Activated CD4-positive, alpha-beta T cell treated with anti-CD3 and anti-CD28 coated beads, Interleukin-2, amount 50 U/mL, for 4 hours (primary cell): ENCODE data around the gene NDUFAF2.
"Not testable (repeated sequence)": the region's sequence is repeated elsewhere in the genome, so short reads cannot be mapped to it uniquely, and the experiment has no call there.

Experiments used
- DNase-seq, 2 experiments: peaks; one replicate each; pipeline ENCODE4 v3.0.0-alpha.2; 2020

The NDUFAF2 gene

DNA sequence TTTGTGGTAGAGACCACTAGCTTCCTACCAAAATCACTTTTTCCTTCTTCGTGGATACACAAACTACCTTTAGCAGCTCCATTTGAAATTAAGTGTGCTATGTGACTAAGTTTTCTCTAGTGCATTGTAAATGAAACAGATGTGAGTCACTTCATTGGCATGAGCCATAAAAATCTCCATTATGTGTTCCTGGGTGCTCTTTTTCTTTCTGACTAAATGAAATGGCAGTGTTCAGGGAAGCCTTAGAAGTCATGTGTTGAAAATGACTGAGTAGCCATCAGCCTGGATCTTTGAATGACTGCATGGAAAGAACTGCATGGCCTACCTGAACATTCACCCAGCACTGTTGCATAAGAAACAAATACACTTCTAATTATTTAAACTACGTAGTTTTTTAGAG lies 107.9 kb downstream of the NDUFAF2 start:
- DNase-seq, result no peak

DNA sequence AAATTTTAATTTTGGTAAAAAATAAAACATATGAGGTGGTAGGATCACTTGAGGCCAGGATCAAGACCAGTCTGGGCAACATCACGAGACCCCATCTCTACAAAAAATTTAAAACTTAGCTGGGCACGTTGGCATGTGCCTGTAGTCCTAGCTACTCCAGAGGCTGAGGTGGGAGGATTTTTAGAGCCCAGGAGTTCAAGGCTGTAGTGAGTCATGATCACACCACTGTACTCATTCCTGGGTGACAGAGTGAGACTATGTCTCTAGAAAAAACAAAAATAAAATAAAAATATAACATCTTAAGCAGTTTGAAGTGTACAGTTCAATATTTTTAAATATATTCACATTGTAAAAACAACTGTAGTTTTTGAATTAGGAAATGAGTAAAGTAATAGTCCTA lies 108.9 kb downstream of the NDUFAF2 start:
- DNase-seq, result no peak

DNA sequence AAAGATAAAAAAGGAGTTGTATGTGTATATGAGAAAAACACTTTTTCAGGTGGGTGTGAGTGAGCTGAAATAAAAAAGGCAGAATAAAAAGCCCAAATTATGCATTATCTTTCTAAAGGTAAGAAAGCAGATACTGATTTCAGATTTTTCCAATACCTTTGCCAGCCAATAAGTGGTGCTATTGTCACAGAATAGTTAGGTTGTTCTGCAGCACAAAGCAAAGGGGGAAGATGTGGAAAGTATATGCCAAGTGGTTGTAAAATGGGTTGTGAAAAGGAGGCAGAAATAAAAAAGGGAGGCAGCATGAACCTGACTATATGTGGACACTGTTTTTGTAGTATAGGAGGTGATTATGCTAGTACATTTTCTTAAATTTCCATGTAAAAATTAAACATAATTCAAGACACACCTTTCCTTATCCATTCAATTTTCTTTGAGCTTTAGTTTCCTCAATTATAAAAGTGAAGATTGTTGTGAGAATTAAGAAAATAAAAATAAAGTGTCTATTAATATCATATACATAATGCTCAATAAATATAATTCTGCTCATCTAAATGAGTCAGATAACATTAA lies 110.5 kb downstream of the NDUFAF2 start:
- no peak for DNase-seq

DNA sequence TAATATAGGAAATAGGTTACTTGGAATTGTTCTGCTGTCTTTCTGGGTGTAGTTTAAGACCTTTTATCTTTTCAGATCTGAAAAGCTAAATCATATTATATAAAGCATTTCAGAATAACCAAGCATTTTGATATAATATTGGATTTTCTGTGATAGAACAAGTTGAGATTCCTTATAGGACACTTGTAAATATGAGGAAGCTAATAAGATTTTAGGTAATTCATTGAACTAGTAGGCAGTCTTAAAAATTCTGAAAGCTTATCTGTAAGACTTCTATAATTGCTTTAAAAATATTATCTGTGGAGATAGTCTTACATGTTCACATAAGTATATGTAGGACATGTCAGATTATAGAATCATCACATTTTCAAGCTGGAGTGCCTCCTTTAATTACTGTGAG lies 114.5 kb downstream of the NDUFAF2 start:
- DNase-seq, result no peak

DNA sequence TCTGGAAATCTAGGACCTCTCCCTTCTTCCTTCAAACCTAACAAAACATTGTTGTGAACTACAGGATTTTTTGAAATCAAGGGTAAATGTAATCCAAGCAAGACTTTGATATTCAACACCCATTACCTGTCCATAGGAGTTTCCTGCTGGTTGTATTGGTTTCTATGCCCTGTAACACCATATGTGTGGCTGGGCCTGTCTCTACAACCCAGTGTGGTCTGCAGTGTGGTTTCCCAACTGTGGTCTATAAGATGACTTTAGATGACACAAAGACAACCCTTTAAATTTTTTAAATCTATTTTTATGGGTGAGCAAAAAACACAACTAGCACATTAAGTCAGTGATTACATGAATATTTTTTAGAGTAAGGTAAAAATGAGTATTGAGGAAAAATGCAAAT lies 124.1 kb downstream of the NDUFAF2 start:
- DNase-seq, result no peak

DNA sequence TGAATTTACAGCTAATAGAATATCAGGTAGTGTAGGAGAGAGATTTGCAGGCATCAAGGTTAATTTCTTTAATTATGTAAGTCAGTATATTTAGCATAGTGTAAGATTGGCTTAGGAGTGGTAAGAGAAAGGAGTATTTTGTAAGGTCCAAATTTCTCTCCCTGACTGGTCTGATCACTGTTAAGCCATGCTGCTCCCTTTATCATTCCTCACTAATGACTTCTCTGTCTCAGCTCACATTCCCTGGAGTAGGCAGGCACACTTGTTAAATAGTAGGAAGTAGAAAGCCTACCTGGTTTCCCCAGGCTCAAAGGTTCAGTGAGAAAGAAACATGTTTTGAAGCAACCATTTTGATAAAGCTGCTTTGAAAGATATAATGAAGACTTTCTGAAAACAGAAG lies 126.5 kb downstream of the NDUFAF2 start:
- no peak for DNase-seq

DNA sequence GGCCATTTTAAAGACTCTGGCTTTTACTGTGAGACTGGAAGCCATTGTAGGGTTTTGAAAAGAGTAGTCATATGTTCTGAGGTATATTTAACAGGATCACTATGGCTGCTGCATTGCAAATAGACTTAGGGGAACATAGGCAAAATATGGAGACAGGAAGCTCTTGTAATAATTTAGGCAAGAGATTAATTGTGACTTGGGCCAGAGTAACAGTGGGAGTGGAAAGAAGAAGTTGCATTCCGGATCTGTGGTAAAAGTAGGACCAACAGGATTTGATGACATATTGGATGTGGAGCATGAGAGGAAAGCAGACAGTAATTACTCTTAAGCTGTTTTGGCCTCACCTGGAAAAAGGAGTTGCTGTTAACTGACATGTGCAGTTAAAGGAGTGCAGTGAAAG lies 131.6 kb downstream of the NDUFAF2 start:
- DNase-seq, result no peak

DNA sequence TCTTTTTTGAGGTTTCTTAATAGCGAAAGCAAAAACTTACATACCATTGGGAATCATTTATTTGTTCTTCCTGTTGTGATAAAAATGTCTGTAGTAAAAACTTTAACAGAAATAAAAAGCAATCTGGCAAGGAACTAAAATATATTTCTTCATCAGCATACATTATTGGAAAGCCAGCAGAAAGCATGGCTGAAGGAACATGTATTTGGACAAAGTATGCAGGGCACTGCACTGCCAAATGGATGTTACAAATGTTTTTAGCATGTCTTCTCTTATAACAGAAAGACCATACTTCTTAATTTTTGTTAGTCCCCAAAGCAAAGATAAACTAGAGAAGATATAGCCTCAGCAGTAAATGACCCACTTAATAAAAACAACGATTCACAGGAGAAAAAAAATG lies 136.7 kb downstream of the NDUFAF2 start:
- no peak for DNase-seq

DNA sequence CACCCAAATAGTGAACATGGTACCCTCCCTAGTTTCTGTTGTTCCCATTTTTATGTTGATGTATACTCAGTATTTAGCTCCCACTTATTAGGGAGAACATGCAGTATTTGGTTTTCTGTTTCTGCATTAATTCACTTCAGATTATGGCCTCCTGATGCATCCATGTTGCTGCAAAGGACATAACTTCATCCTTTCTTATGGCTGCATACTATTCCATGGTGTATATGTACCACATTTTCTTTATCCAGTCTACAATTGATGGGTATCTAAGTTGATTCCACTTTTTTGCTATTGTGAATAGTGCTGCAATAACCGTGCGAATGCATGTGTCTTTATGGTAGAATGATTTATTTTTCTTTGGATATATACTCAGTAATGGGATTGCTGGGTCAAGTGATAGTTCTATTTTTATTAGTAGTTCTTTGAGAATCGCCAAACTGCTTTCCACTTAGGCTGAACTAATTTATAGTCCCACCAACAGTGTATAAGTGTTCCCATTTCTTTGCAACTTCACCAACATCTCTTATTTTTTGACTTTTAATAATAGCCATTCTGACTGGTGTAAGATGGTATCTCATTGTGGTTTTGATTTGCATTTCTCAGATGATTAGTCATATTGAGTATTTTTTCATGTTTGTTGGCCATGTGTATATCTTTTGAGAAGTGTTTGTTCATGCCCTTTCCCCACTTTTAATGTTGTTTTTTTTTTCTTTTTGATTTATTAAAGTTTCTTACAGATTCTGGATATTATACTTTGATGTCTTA lies 137.7 kb downstream of the NDUFAF2 start:
- no peak for DNase-seq

DNA sequence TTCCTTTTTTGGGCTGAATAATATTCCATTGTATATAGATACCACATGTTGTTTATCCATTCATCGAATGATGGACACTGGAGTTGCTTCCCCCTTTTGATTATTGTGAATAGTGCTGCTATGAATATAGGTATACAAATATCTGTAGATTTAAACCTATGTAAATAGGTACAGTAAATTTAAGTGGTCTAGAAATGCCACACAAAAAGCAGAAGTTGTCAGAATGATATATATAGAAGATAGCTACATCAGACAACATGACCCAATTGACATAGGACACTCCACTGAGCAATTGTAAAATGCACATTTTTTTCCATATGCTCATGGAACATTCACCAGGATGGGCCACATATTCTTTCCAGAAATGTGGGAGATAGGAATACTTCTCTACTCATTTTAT lies 139.7 kb downstream of the NDUFAF2 start:
- no peak for DNase-seq

DNA sequence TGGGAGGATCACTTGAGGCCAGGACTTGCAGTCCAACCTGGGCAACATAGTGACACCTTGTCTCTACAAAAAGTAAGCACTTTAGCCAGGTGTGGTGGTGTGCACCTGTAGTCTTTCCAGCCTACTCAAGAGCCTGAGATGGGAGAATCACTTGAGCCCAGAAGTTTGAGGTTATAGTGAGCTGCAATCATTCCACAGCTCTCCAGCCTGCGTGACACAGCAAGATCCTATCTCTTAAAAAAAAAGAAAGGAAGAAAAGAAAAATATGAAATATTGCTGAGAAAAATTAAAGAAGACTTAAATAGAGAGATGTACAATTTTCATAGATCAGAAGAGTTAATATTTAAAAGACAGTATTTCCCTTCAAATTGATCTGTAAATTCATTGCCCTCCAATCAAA lies 140.9 kb downstream of the NDUFAF2 start:
- DNase-seq, result no peak

DNA sequence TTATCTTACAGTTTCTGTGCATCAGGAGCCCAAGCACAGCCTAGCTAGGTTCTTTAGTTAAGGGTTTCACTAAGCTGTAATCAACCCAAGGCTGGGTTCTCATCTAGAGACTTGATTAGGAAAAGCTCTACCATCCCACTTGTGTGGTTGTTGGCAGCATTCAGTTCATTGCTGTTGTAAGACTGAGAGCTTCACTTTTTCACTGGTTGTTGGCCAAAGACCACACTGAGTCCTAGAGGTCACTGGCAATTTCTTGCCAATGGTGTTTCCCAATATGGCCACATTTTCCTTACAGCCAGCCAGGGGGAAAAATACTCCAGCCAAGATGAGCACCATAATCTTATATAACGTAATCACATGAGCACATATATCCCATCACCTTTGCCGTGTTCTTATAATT lies 142.9 kb downstream of the NDUFAF2 start:
- DNase-seq, result no peak

DNA sequence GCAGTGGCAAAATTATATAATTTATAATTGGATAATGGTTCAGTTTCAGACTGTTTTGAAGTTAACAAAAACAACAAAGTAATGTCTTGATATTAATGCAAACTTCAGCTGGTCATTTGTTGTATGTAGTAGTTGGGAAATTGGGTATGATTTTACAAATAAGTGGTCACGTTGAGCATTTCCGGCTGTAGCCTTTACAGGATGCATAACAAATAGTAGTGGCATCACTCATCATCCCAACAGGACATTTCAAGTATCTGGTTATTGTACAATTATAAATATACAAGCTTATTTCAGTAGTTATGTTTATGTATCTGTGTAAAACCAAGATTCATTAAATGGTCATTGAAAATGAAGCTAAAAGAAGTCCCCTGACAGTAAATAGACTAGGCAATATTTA lies 144.3 kb downstream of the NDUFAF2 start:
- DNase-seq, result no peak

DNA sequence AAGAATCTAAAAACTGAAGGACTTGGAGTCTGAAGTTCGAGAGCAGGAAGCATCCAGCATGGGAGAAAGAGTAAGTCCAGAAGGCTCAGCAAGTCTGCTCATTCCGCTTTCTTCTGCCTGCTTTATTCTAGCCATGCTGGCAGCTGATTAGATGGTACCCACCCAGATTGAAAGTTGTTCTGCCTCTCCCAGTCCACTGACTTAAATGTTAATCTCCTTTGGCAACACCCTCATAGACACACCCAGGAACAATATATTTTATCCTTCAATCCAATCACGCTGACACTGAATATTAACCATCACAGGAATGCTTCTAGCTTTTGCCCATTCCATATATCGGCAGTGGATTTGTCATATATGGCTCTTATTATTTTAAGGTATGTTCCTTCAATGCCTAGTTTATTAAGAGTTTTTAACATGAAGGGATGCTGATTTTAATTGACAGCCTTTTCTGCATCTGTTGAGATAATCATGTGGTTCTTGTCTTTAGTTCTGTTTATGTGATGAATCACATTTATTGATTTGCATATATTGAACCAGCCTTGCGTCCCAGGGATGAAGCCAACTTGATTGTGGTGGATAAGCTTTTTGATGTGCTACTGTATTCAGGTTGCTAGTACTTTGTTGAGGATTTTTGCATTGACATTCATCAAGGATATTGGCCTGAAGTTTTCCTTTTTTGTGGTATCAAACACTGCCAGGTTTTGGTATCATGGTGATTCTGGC lies 148.2 kb downstream of the NDUFAF2 start:
- DNase-seq, result not testable (repeated sequence)

DNA sequence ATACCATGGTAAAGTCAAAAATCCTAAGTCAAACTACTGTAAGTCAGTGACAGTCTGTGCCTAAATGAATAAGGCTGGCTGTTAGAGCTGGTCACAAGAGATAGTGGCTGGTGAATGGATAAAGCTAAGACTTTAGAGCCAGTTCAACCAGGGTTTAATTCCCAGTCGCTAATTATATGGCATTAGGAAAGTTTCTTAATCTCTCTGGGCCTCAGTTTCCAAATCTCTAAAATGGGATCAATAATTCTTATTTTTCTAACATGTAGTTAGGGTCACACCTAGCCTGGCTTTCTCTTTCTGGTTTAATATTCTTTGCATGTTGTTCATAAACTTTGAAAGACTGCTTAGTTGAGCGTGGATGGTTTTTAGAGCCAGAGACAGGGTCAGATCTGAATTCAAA lies 152.5 kb downstream of the NDUFAF2 start:
- DNase-seq, result no peak

DNA sequence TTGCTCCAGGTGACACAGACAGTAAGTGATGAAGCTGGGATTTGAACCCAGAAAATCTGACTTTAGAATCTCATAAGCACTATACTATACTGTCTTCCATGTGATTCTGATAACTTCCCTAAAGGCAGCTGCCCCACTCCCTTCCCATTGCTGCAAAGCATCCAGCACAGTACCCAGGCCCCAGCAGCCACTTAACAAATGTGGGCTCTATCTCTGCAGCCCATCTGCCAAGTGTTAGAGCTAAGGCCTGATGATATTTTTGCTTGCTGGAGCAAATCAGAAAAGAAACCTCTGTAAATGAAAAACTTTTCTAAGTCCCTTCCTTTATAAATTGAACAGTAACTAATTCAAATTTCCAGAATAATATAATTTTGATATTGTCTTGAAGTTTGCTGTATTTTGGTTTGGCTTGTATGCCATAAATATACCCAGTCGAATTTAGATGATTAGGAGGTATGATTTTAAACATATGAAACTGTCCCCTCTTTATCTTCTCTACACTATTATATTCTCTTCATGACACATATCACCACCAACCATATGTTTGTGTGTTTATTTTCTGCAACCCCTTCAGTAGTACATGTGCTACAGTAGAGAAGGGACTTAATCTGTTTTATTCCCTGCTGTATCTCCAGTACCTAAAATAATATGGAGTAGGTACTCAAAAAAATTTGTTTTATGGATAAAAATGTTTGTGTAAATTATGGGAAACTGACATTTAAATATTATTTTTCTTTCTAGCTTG lies 153.4 kb downstream of the NDUFAF2 start:
- DNase-seq, result no peak

DNA sequence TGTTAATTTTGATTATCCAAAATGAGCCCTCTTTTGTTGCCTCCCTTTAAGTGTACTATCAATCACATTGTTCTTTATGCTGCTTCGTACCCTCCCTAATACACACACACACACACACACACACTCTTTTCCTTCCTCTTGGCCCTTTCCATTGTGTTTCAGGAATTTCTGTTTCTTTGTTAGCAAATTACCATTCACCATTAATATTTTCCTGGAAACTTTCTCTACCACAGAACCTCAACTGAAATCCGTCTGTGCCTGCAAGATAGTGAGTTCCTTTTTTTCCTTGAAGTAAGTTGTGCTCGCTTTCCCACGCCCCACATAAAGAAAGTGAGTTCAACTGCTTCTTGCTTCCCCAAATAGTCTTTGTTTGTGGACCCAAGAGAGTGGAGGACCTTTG lies 155.4 kb downstream of the NDUFAF2 start:
- no peak for DNase-seq

DNA sequence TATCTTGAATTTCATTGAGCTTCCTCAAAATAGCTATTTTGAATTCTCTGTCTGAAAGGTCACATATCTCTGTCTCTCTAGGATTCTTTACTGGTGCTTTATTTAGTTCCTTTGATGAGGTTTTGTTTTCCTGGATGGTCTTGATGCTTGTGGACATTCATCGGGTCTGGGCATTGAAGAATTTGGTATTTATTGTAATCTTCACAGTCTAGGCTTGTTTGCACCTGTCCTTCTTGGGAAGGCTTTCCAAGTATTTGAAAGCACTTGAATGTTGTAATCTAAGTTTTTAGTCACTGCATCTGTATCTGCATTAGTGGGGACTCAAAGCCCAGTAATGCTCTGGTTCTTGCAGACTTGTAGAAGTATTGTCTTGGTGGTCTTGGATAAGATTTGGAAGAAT lies 169.4 kb downstream of the NDUFAF2 start:
- DNase-seq, result no peak

DNA sequence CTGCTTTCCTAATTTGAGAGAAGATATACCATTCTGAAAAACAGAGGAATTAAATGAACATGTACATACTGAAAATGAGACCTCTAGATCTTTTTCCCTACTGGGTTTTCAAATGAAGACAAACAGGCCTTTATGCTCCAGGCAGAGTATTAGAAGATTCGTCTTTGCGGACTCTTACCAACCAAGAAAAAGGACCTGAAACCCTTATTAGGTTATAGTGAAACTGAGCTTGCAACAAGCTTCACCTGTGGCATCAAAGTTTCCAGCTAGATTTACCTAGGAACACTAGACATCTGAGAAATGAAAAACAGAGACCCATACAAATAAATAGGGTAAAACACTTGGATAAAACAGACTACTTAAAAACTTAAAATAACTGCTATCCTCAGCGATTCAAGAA lies 171.0 kb downstream of the NDUFAF2 start:
- no peak for DNase-seq

DNA sequence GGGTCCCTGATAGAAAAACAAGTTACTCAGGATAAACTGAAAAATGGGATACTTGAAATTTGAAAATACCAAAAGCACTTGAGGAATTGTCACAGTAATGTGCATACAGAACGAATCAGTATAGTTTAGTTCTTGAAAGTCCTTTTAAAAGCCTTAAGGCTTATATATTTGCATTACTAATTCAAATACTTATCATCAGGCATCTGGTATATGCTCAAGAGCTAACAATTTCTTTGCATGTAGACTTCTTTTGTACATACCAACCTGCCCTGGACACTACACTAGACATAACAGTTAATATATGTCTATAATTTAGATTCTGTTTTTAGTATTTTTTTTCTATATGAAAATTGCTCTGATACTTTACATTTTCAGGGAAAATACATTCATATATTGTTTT lies 174.1 kb downstream of the NDUFAF2 start:
- no peak for DNase-seq

DNA sequence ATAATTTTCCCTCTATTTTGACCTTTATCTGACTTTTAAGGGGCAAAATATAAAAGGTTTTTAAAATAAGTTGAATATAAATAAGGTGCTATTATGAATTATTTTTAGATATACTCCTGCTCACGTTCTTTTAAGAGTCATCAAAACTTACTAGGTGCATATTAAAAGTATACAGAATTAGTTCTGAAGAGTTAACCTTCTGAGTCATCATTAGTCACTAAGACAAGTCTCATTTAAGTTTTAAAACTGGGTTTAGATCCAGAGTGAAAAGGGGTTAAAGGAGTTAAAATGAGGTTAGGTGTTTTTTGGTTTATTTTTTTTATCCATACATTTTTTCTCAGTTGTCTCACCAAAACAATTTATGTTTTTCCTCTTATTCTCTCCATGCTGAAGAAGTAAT lies 175.5 kb downstream of the NDUFAF2 start:
- no peak for DNase-seq

DNA sequence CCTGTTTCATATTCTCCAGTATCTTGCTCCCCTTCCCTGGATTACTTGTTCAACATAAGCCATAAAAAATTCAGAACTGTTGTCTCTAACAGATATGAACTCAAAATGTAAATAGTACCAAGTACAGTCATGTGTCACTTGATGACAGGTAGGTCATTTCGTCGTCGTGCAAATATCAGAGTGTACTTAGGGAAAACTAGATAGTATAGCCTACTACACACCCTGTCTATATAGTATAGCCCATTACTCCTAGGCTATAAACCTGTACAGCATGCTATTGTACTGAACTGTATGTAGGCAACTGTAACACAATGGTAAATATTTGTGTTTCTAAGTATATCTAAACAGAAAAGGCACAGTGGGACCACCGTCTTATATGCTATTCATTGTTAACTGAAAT lies 178.1 kb downstream of the NDUFAF2 start:
- no peak for DNase-seq

DNA sequence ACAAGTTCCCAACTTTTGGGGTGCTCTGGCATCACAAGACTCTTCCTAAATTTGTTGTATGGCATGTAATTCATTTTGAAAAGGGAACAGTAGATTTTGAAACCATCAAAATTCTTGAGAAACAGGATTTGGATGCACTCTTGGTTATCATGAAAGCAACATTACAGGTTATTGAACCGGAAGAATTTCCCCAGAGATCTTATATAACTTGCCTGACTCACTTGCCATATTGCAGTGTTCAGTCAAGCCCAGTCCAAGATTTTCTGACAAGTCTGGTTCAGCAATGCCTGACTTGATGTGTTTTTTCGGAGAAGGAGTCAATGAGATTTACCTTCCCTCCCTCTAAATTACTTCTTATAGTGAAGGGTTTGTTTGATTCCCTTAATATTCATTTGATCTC lies 185.3 kb downstream of the NDUFAF2 start:
- DNase-seq, result no peak

DNA sequence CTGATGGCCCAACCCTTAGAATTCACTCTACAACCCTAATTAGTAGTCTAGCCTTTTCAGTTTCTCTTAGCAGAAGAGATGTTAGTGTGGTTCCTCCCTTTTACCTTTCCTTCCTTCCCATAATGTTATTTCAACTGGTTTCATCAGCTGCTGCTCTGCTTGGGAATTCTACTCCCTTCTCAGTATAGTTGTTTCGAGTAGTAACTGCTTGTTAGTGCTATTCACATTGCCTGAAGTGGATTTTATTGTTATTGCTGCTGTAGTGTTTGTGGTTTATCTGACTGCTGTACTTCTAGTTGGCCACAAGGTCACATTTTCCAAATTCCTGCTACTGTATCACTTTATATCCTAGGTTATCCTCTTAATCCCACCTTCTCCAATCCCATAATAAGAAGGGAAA lies 187.6 kb downstream of the NDUFAF2 start:
- no peak for DNase-seq
